ENCODE measurements around the gene RNU1-2. TPM values are rescaled to one million over a fixed set of nuclear protein-coding genes. Genes with fewer than 3 reads are reported as not detected.

Gene RNU1-2
- under 0.01 and 5,836 TPM in 2 replicates for total RNA-seq

GRCh38 chr1:16895598-16896315, at the start of gene RNU1-2:
TSS of gene RNU1-2 (plus strand) at chr1:16895980.

GRCh38 chr1:16921391-16922185, 25.8 kb downstream of the RNU1-2 start, which contains the start of gene CROCC:
TSS of gene CROCC (plus strand) at chr1:16921931. CDS start at chr1:16922019, 88 bp downstream.

Other genes with a start within 250 kb of the RNU1-2 start
- gene RNU1-3, start 229.0 kb upstream of the RNU1-2 start, total RNA-seq = under 0.01 and 5,836 TPM in 2 replicates
- gene RNU1-4, start 155.5 kb upstream of the RNU1-2 start, total RNA-seq = under 0.01 and 5,836 TPM in 2 replicates
- 14.6 and 20.8 TPM in 2 replicates for gene CROCC, start 26.0 kb downstream of the RNU1-2 start, total RNA-seq
- gene MFAP2, start 84.6 kb downstream of the RNU1-2 start, total RNA-seq = 16.3 and 31.5 TPM in 2 replicates
- 46.2 and 58.5 TPM in 2 replicates for gene ATP13A2, start 115.9 kb downstream of the RNU1-2 start, total RNA-seq
- gene SDHB, start 158.1 kb downstream of the RNU1-2 start, total RNA-seq = 209 and 235 TPM in 2 replicates
- gene PADI2, start 223.5 kb downstream of the RNU1-2 start, total RNA-seq = not detected in 2 replicates